K562 (cell line): ENCODE results near the gene PDLIM5.

ENCODE experiments used
- KAT7 ChIP-seq: sonication (generic); formaldehyde crosslinking; IDR thresholded peaks from 2 replicates; pipeline ENCODE4 v1.8.0; 2022; ENCODE audit warnings: missing genetic modification reagents, mild to moderate bottlenecking, borderline replicate concordance
- ZNF431 ChIP-seq: sonication (generic); formaldehyde crosslinking; IDR thresholded peaks from 2 replicates; pipeline ENCODE4 v1.8.0; 2022; ENCODE audit warnings: mild to moderate bottlenecking, missing genetic modification reagents

DNA sequence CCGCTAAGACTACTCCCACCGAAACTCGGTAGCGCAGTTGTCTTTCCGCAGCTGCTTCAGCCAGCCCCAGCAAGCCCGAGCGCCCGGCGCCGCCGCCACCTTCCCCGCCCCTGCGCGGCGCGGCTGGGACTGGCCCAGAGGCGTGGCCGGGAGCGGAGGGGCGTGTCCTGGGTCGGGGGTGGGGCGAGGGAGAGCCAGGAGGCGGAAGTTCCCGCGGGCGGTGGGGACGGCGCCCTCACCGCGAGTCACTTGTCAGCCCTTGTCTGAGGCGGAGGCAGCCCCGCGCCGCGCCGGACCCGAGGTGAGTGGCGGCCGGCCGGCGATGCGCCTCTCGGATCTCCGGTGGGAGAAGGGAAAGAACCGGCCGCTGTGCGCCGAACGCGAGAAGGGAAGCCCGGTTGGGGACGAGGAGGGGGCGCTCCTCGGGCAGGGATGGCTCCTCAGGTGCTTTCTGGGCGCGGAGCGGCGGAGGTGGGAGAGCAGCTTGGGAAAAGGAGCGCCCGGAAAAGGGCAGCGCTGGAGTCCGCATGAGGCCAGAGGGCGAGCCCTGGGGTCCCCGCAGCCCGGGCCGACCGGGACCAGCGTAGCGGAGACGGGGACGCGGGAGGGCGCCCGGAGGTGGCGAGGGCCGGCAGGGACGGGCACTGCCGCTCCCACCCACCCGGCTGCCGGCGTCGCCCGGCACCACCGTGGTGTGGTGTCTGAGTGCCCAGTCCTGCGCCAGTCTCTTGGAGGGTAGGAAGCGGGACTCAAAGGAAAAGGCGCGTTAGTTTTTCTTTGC, at the start of gene PDLIM5:
- TF ChIP-seq ZNF431 (CRISPR knock-in tag) (no peak), KAT7 (CRISPR knock-in tag) (peak; percentile 87; the same call in 1 of the 2 replicates)
